Measurements from ENCODE around the gene ASIC1.

DNA sequence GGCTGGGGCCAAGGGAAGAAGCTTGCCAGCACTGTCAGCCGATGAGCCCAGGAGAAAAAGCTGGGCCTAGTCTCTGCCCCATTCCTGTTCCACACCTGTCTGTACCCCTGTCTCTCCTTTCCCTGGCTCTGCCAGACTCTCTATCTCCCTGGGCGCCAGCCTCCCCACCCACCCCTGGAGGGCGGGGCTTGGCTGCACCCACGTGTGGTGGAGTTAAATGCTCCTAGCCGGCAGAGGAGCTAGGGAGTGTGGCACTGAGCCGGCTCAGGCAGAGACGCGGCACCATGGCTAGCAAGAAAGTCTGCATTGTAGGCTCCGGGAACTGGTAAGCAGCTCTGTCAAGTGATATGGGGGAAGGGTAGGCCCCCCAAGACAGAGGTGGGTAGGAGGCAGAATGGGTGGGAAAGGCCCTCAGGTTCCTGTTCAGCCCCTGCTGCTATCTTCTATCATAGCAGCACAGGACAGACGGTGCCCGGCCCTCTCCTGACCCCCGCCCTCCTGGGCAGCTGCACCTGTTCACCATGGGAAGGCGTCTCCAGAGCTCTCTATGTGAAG is 46.4 kb downstream of the ASIC1 start, which contains the start of gene GPD1:
- TF ChIP-seq, protein P1, sequence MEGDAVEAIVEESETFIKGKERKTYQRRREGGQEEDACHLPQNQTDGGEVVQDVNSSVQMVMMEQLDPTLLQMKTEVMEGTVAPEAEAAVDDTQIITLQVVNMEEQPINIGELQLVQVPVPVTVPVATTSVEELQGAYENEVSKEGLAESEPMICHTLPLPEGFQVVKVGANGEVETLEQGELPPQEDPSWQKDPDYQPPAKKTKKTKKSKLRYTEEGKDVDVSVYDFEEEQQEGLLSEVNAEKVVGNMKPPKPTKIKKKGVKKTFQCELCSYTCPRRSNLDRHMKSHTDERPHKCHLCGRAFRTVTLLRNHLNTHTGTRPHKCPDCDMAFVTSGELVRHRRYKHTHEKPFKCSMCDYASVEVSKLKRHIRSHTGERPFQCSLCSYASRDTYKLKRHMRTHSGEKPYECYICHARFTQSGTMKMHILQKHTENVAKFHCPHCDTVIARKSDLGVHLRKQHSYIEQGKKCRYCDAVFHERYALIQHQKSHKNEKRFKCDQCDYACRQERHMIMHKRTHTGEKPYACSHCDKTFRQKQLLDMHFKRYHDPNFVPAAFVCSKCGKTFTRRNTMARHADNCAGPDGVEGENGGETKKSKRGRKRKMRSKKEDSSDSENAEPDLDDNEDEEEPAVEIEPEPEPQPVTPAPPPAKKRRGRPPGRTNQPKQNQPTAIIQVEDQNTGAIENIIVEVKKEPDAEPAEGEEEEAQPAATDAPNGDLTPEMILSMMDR (IDR thresholded peaks at IDR 0.05) = no peak
- TF ChIP-seq POLR2A (IDR thresholded peaks at IDR 0.05) = no peak

All from stomach (tissue), 4 donors.